OCI-LY1 (cell line): ENCODE measurements around the gene BDNF.

ENCODE experiments used
- H2AFZ ChIP-seq: fragments of 200-600 bp; sonication (generic), shearing (Covaris generic); 2 replicates; pipeline ENCODE4 v1.6.0; 2014; ENCODE audit warnings: antibody characterized with exemption, mild to moderate bottlenecking, low read length
- H3F3A ChIP-seq: fragments of 200-600 bp; sonication (generic), shearing (Covaris generic); 2 replicates; pipeline ENCODE4 v1.6.0; 2014; ENCODE audit warnings: mild to moderate bottlenecking, antibody characterized with exemption, low read length, moderate library complexity; ENCODE audit not compliant: insufficient read depth
- H3K27ac ChIP-seq: fragments of 200-600 bp; sonication (generic); 2 replicates; pipeline ENCODE4 v1.5.1; 2014; ENCODE audit warnings: low read length, mixed run types, mild to moderate bottlenecking, low read depth; ENCODE audit not compliant: poor library complexity, severe bottlenecking
- H3K27me3 ChIP-seq: fragments of 200-600 bp; sonication (generic); 2 replicates; pipeline ENCODE4 v1.6.0; 2014; ENCODE audit warnings: antibody characterized with exemption, mild to moderate bottlenecking, low read length, moderate library complexity; ENCODE audit not compliant: insufficient read depth
- H3K36me3 ChIP-seq: fragments of 200-600 bp; sonication (generic); 2 replicates; pipeline ENCODE4 v1.6.1; 2014; ENCODE audit warnings: mild to moderate bottlenecking, antibody characterized with exemption, low read length, moderate library complexity, mixed read lengths; ENCODE audit not compliant: insufficient read depth
- H3K4me1 ChIP-seq: fragments of 200-600 bp; sonication (generic); 2 replicates; pipeline ENCODE4 v1.5.1; 2014; ENCODE audit warnings: mild to moderate bottlenecking, low read length, moderate library complexity; ENCODE audit not compliant: insufficient read depth, severe bottlenecking
- H3K4me2 ChIP-seq: fragments of 200-600 bp; sonication (generic), shearing (Covaris generic); 2 replicates; pipeline ENCODE4 v1.6.1; 2014; ENCODE audit warnings: low read length
- H3K4me3 ChIP-seq: fragments of 200-600 bp; sonication (generic); 2 replicates; pipeline ENCODE4 v1.5.1; 2014; ENCODE audit warnings: low read length, low read depth, mild to moderate bottlenecking, mixed read lengths; ENCODE audit not compliant: poor library complexity, severe bottlenecking
- H3K79me2 ChIP-seq: fragments of 200-600 bp; shearing (Covaris generic); 2 replicates; pipeline ENCODE4 v1.6.1; 2016; ENCODE audit warnings: mixed run types, low read length, mixed read lengths; ENCODE audit not compliant: insufficient read depth
- H3K9ac ChIP-seq: fragments of 200-600 bp; sonication (generic), shearing (Covaris generic); 2 replicates; pipeline ENCODE4 v1.6.1; 2014; ENCODE audit warnings: mild to moderate bottlenecking, low read length, mixed read lengths
- H3K9me2 ChIP-seq: fragments of 200-600 bp; sonication (generic), shearing (Covaris generic); 2 replicates; pipeline ENCODE4 v1.6.1; 2014; ENCODE audit warnings: low read depth, mild to moderate bottlenecking, low read length, mixed read lengths
- H3K9me3 ChIP-seq: fragments of 200-600 bp; shearing (Covaris generic); 2 replicates; pipeline ENCODE4 v1.6.1; 2014; ENCODE audit warnings: low read length, mixed read lengths
- H4K20me1 ChIP-seq: fragments of 200-600 bp; sonication (generic), shearing (Covaris generic); 2 replicates; pipeline ENCODE4 v1.6.0; 2016; ENCODE audit warnings: mild to moderate bottlenecking, low read length; ENCODE audit not compliant: insufficient read depth
- CTCF ChIP-seq: fragments of 200-600 bp; sonication (generic), shearing (Covaris generic); IDR thresholded peaks from 2 replicates; pipeline ENCODE4 v1.5.1; 2017; ENCODE audit warnings: mild to moderate bottlenecking, antibody characterized with exemption, low read length, moderate library complexity, mixed read lengths
- EZH2 ChIP-seq: fragments of 200-600 bp; sonication (generic), shearing (Covaris generic); IDR thresholded peaks from 2 replicates; pipeline ENCODE4 v1.8.0; 2017; ENCODE audit warnings: borderline replicate concordance, mixed run types, mild to moderate bottlenecking, antibody characterized with exemption, low read length, moderate library complexity, mixed read lengths

BDNF gene

GRCh38 chr11:27612932-27613880 is 87.0 kb downstream of the BDNF start:
- no peaks in the 10 kb centered on the region for H3K4me1 ChIP-seq
- H3K27me3 ChIP-seq = no peaks in the 10 kb centered on the region
- TF ChIP-seq EZH2 (no peak), CTCF (no peak)
- H3K4me2 ChIP-seq = no peak overlapping the region
- H3K9me2 ChIP-seq = no peaks in the 10 kb centered on the region
- no peaks in the 10 kb centered on the region for H3K36me3 ChIP-seq
- no peaks in the 10 kb centered on the region for H4K20me1 ChIP-seq
- H3K9ac ChIP-seq = no peak overlapping the region
- H3K4me3 ChIP-seq = no peak overlapping the region
- no peaks in the 10 kb centered on the region for H3F3A ChIP-seq
- H3K27ac ChIP-seq = no peak overlapping the region
- H2AFZ ChIP-seq = no peak overlapping the region
- H3K9me3 ChIP-seq = no peaks in the 10 kb centered on the region
- no peaks in the 10 kb centered on the region for H3K79me2 ChIP-seq

GRCh38 chr11:27611947-27612455 is 88.3 kb downstream of the BDNF start:
- Histone ChIP-seq H3K9ac (no peak overlapping the region), H3K9me2 (no peaks in the 10 kb centered on the region), H3F3A (no peaks in the 10 kb centered on the region), H2AFZ (no peak overlapping the region), H3K4me1 (no peaks in the 10 kb centered on the region), H3K9me3 (no peaks in the 10 kb centered on the region), H3K27ac (no peak overlapping the region), H3K79me2 (no peaks in the 10 kb centered on the region), H3K4me2 (no peak overlapping the region), H3K4me3 (no peak overlapping the region), H4K20me1 (no peaks in the 10 kb centered on the region), H3K36me3 (no peaks in the 10 kb centered on the region), H3K27me3 (no peaks in the 10 kb centered on the region)
- TF ChIP-seq CTCF (no peak), EZH2 (no peak)

- Histone ChIP-seq H4K20me1 (no peaks in the 10 kb centered on the region), H3K4me1 (no peaks in the 10 kb centered on the region), H3K9me2 (no peaks in the 10 kb centered on the region), H2AFZ (no peak overlapping the region), H3K79me2 (no peaks in the 10 kb centered on the region), H3K36me3 (no peaks in the 10 kb centered on the region), H3F3A (no peaks in the 10 kb centered on the region), H3K9ac (no peak overlapping the region), H3K27me3 (no peaks in the 10 kb centered on the region), H3K4me2 (no peak overlapping the region), H3K9me3 (no peaks in the 10 kb centered on the region), H3K27ac (no peak overlapping the region), H3K4me3 (no peak overlapping the region)
- TF ChIP-seq EZH2 (no peak), CTCF (no peak)
Measured at GRCh38 chr11:27611390-27611789, 88.9 kb downstream of the BDNF start.
